HCT116 (cell line): ENCODE results near the gene TMEM139. TPM values are rescaled to one million over a fixed set of nuclear protein-coding genes. Genes with fewer than 3 reads are reported as not detected.

ENCODE experiments used
- ATAC-seq: fragments of 200-7000 bp; cut with Tn5 transposase; 2 replicates; pipeline ENCODE4 v1.9.1; 2020; ENCODE audit warnings: mild to moderate bottlenecking, moderate library complexity
- BruUV-seq: library from RNA; stranded (reverse); fragments of 400-500 nt; replicated peaks from 2 replicates; lab custom pipeline; 2021; lab: Mats Ljungman, UMichigan
- CTCF ChIA-PET: fragments of 300-600 bp; sonication (Branson Sonifier 250); formaldehyde crosslinking; loops from one replicate; lab custom pipeline; 2021; ENCODE audit warnings: antibody characterized with exemption; lab: Charles Lee
- POLR2A ChIA-PET: fragments of 300-600, 350-600 bp; sonication (Branson Sonifier 250); formaldehyde crosslinking; loops from one replicate; lab custom pipeline; 2021; ENCODE audit warnings: antibody characterized with exemption; lab: Charles Lee
- RAD21 ChIA-PET, 2 experiments: fragments of 300-600 bp; sonication (Branson Sonifier 250); formaldehyde crosslinking; loops; one replicate each; lab custom pipeline; 2023; ENCODE audit warnings: low total read pairs in 2 of 2; ENCODE audit not compliant: uncharacterized antibody in 2 of 2, unreplicated experiment in 2 of 2, low non-redundant PET in 1 of 2; lab: Charles Lee
- DNase-seq: peaks from one replicate; pipeline ENCODE4 v3.0.0-alpha.2; 2010; ENCODE audit warnings: low read depth, low spot score
- H2AFZ ChIP-seq: fragments of 200-600 bp; shearing (Covaris generic), sonication (generic); 2 replicates; pipeline ENCODE4 v1.6.1; 2017; ENCODE audit warnings: low read depth, mixed run types, mixed read lengths, antibody characterized with exemption, low read length; ENCODE audit not compliant: poor library complexity, severe bottlenecking
- H3K27ac ChIP-seq: 2 replicates; pipeline ENCODE4 v1.5.1; 2012; ENCODE audit warnings: low read depth, low read length
- H3K27me3 ChIP-seq: fragments of 200-600 bp; sonication (generic); 2 replicates; pipeline ENCODE4 v1.6.1; 2016; ENCODE audit warnings: mixed run types, low read length, mixed read lengths; ENCODE audit not compliant: insufficient read depth
- H3K36me3 ChIP-seq, 2 experiments: fragments of 200-500 bp in 1 of 2; fragments of 200-600 bp in 1 of 2; sonication (Bioruptor generic) in 1 of 2; sonication (generic) in 1 of 2; 2 replicates each; pipeline versions ENCODE4 v1.5.1 to v1.6.1; 2014 to 2016; ENCODE audit warnings: low read length in 2 of 2, inconsistent platforms in 1 of 2, mixed read lengths in 1 of 2, mixed run types in 1 of 2; ENCODE audit not compliant: insufficient read depth in 2 of 2, control insufficient read depth in 1 of 2
- H3K4me1 ChIP-seq, 2 experiments: fragments of 200-600 bp in 1 of 2; sonication (generic) in 1 of 2; 2 replicates each; pipeline versions ENCODE4 v1.5.1 to v1.6.1; 2012 to 2017; ENCODE audit warnings: low read length in 2 of 2, inconsistent platforms in 1 of 2, mild to moderate bottlenecking in 1 of 2, mixed read lengths in 1 of 2, mixed run types in 1 of 2, moderate library complexity in 1 of 2; ENCODE audit not compliant: insufficient read depth in 2 of 2, control insufficient read depth in 1 of 2
- H3K4me2 ChIP-seq: fragments of 200-600 bp; sonication (generic); 2 replicates; pipeline ENCODE4 v1.6.1; 2017; ENCODE audit warnings: mixed run types, low read length, mixed read lengths
- H3K4me3 ChIP-seq, 2 experiments: fragments of 200-600 bp in 1 of 2; sonication (generic) in 1 of 2; replicated peaks in 1 of 2; 2 replicates each; pipeline ENCODE4 v1.5.1; 2011 to 2016; ENCODE audit warnings: low read length in 2 of 2, control low read depth in 1 of 2, low read depth in 1 of 2, mild to moderate bottlenecking in 1 of 2, mixed read lengths in 1 of 2, mixed run types in 1 of 2
- H3K79me2 ChIP-seq: fragments of 200-600 bp; sonication (generic); 2 replicates; pipeline ENCODE4 v1.6.1; 2017; ENCODE audit warnings: mild to moderate bottlenecking, mixed run types, low read length, moderate library complexity, mixed read lengths; ENCODE audit not compliant: insufficient read depth
- H3K9ac ChIP-seq: fragments of 200-600 bp; sonication (generic); 2 replicates; pipeline ENCODE4 v1.6.1; 2016; ENCODE audit warnings: low read length, mixed read lengths
- H3K9me2 ChIP-seq: fragments of 200-600 bp; sonication (generic), shearing (Covaris generic); 2 replicates; pipeline ENCODE4 v1.6.1; 2017; ENCODE audit warnings: mixed run types, mild to moderate bottlenecking, moderate library complexity; ENCODE audit not compliant: insufficient read depth
- H3K9me3 ChIP-seq, 2 experiments: fragments of 200-500 bp in 1 of 2; fragments of 200-600 bp in 1 of 2; sonication (Bioruptor generic) in 1 of 2; sonication (generic) in 1 of 2; 2 replicates each; pipeline ENCODE4 v1.6.1; 2014 to 2017; ENCODE audit warnings: low read length in 2 of 2, mixed read lengths in 2 of 2, inconsistent platforms in 1 of 2, low read depth in 1 of 2, mild to moderate bottlenecking in 1 of 2, mixed run types in 1 of 2, moderate library complexity in 1 of 2; ENCODE audit not compliant: control insufficient read depth in 1 of 2, insufficient read depth in 1 of 2
- H4K20me1 ChIP-seq: fragments of 200-600 bp; sonication (generic), shearing (Covaris generic); 2 replicates; pipeline ENCODE4 v1.6.1; 2017; ENCODE audit warnings: mixed run types, mild to moderate bottlenecking, moderate library complexity; ENCODE audit not compliant: insufficient read depth
- CBX3 ChIP-seq: IDR thresholded peaks from 2 replicates; pipeline ENCODE4 v1.6.1; 2012; ENCODE audit warnings: low read depth
- CTCF ChIP-seq, 3 experiments: fragments of 200-600 bp in 1 of 3; sonication (generic) in 1 of 3; IDR thresholded peaks in 2 of 3; conservative IDR thresholded peaks in 1 of 3; 2 replicates each; pipeline ENCODE4 v1.5.1; 2012 to 2017; ENCODE audit warnings: low read depth in 2 of 3, low read length in 2 of 3, antibody characterized with exemption in 1 of 3, borderline replicate concordance in 1 of 3, control low read depth in 1 of 3, mild to moderate bottlenecking in 1 of 3, mixed read lengths in 1 of 3, mixed run types in 1 of 3, moderate library complexity in 1 of 3; ENCODE audit not compliant: insufficient read depth in 1 of 3
- ELF1 ChIP-seq: IDR thresholded peaks from 2 replicates; pipeline ENCODE4 v1.6.1; 2012; ENCODE audit warnings: low read depth, borderline replicate concordance
- EZH2 ChIP-seq: fragments of 200-600 bp; sonication (generic); IDR thresholded peaks from 2 replicates; pipeline ENCODE4 v1.6.1; 2017; ENCODE audit warnings: antibody characterized with exemption, mixed run types
- EZH2phosphoT487 ChIP-seq: fragments of 200-600 bp; IDR thresholded peaks from 2 replicates; pipeline ENCODE4 v1.6.1; 2018; ENCODE audit warnings: antibody characterized with exemption, borderline replicate concordance
- JUND ChIP-seq: IDR thresholded peaks from 2 replicates; pipeline ENCODE4 v1.6.1; 2012
- MAX ChIP-seq: IDR thresholded peaks from 2 replicates; pipeline ENCODE4 v1.6.1; 2012
- RAD21 ChIP-seq: IDR thresholded peaks from 2 replicates; pipeline ENCODE4 v1.6.1; 2012; ENCODE audit warnings: low read depth, mild to moderate bottlenecking
- REST ChIP-seq: IDR thresholded peaks from 2 replicates; pipeline ENCODE4 v1.6.1; 2012; ENCODE audit warnings: low read depth
- SIN3A ChIP-seq: IDR thresholded peaks from 2 replicates; pipeline ENCODE4 v1.6.1; 2012; ENCODE audit warnings: low read depth
- SP1 ChIP-seq: IDR thresholded peaks from 2 replicates; pipeline ENCODE4 v1.6.1; 2012; ENCODE audit warnings: low read depth
- TCF7L2 ChIP-seq: IDR thresholded peaks from 2 replicates; pipeline ENCODE4 v1.7.0; 2011; ENCODE audit warnings: borderline replicate concordance, inconsistent platforms; ENCODE audit not compliant: insufficient read depth, insufficient read length; ENCODE audit errors: extremely low read depth
- ZNF274 ChIP-seq: fragments of 200-500 bp; sonication (Bioruptor generic); IDR thresholded peaks from 2 replicates; pipeline ENCODE4 v1.6.1; 2014; ENCODE audit warnings: mild to moderate bottlenecking, low read depth, low read length, inconsistent platforms
- intact Hi-C: fragments of 100-400 bp; cut with micrococcal nuclease; formaldehyde crosslinking; loops from 2 replicates; pipeline ENCODE4 v1.10.0; 2022
- total RNA-seq: library from RNA; stranded (reverse); gene quantifications from one replicate; pipeline ENCODE4 v1.2.1, GENCODE V29; 2021; ENCODE audit not compliant: unreplicated experiment

The TMEM139 gene
- total RNA-seq, 1 experiment from 2014 or later, result 9.9 TPM

- Histone ChIP-seq H3K9ac (no peak overlapping the region), H3K4me2 (no peak overlapping the region)
- no peak for ATAC-seq
- no peak for TF ChIP-seq SP1
- no peak for TF ChIP-seq CBX3
- TF ChIP-seq TCF7L2, result no peak
- no peak for TF ChIP-seq EZH2phosphoT487
- TF ChIP-seq EZH2, result no peak
- no peak for TF ChIP-seq ELF1
- no peak for TF ChIP-seq MAX
- no peak for TF ChIP-seq RAD21
- TF ChIP-seq REST, result no peak
- TF ChIP-seq JUND, result no peak
- no peak for TF ChIP-seq ZNF274
- TF ChIP-seq SIN3A, result no peak
- TF ChIP-seq CTCF (IDR thresholded peaks at IDR 0.05 in 2 of 3, conservative IDR thresholded peaks at IDR 0.05 in 1 of 3; ENCODE audit: borderline replicate concordance in 1 of 3, insufficient read depth in 1 of 3, low read depth in 2 of 3, low read length in 2 of 3), result no peak
- TF ChIP-seq, all 23 proteins: peak for 0
- ChIA-PET CTCF (interaction anchor here (1.1 kb wide), 1 partner anchor 17 kb away, joined by 3 read pairs; no protein-coding TSS in a partner anchor), POLR2A (no interaction called here), RAD21 (no interaction called here)
- no peaks in the 10 kb centered on the region for H3K36me3 ChIP-seq
- no peaks in the 10 kb centered on the region for H3K79me2 ChIP-seq
- H4K20me1 ChIP-seq, result no peaks in the 10 kb centered on the region
- peaks cover 0 to 15% of the 10 kb centered on the region in 2 experiments; a peak in 2 of 4 replicates for H3K4me1 ChIP-seq
- no peaks in the 10 kb centered on the region for H3K9me3 ChIP-seq
- H2AFZ ChIP-seq, result no peak overlapping the region
- no peaks in the 10 kb centered on the region for H3K27me3 ChIP-seq
- no peak overlapping the region for H3K4me3 ChIP-seq
- no peaks in the 10 kb centered on the region for H3K9me2 ChIP-seq
- intact Hi-C loops, result no loop called here
- H3K27ac ChIP-seq, result no peak overlapping the region
- BruUV-seq, result no TSS peak
- DNase-seq, result no peak
These were observed 43.1 kb downstream of the TMEM139 start for GRCh38 chr7:143327903-143328302.
